Measurements from ENCODE around the gene SGTA. TPM values are rescaled to one million over a fixed set of nuclear protein-coding genes. Genes with fewer than 3 reads are reported as not detected.
A peak's percentile ranks its signal among the peaks of the same experiment; 100 is the strongest.

SGTA gene
- total RNA-seq, 1 donor from 2014 or later = 72.6 TPM

DNA sequence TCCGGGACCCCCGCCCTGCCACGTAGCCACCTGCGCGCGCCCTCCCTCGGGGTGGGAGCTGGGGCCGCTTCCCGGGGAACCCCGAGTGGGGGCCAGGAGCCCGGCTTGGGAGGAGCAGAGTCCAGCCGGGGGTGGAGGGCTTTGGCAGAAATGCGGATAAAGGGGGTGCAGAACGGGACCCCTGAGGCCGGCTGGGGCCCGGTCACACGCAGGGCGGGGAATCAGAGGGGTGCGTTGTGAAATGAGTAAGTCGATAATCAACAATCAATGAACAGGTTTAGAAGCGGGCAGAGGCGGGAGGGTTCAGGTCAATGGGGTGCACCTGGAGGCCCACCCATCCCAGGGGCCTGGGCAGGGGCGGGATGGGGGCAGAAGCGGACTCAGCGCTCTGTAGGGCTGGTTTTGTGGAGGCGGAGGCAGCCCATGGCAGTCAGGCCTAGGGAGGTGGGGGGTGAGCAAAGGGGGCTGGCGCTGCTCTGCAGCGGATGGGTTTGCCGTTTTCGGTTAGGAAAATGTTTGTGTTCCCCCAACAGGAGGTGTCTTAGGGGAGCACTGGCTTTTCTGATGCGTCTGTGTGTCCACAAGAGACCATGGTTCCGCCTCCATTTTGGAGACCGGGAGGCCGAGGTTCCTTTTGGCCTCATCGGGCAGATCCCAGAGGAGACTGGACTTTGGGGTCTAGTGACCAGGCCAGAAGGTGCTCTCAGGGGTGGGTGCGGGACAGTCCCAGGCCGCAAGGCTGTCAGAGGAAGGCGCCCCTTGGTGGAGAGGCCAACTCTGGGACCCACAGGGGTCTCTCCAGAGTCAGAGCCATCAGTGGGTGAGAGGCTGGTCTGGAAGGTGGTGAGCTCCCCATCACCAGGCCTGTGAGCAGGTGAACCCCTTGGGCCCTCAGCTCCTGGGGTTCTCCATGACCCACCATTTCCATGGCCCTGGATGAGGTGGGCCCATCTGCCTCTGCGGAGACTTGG is 61.2 kb downstream of the SGTA start:
- Histone ChIP-seq H3K9me3 (replicated peaks) (no peaks in the 10 kb centered on the region), H3K4me1 (peaks cover 43% of the 10 kb centered on the region), H3K36me3 (no peaks in the 10 kb centered on the region), H3K4me3 (peak overlapping the region; percentile 73), H3K27me3 (ENCODE audit: low read depth) (peaks cover 89% of the 10 kb centered on the region), H3K27ac (replicated peaks) (peak overlapping the region; percentile 94)
- no peak for DNase-seq
- TF ChIP-seq, protein P1, sequence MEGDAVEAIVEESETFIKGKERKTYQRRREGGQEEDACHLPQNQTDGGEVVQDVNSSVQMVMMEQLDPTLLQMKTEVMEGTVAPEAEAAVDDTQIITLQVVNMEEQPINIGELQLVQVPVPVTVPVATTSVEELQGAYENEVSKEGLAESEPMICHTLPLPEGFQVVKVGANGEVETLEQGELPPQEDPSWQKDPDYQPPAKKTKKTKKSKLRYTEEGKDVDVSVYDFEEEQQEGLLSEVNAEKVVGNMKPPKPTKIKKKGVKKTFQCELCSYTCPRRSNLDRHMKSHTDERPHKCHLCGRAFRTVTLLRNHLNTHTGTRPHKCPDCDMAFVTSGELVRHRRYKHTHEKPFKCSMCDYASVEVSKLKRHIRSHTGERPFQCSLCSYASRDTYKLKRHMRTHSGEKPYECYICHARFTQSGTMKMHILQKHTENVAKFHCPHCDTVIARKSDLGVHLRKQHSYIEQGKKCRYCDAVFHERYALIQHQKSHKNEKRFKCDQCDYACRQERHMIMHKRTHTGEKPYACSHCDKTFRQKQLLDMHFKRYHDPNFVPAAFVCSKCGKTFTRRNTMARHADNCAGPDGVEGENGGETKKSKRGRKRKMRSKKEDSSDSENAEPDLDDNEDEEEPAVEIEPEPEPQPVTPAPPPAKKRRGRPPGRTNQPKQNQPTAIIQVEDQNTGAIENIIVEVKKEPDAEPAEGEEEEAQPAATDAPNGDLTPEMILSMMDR (IDR thresholded peaks at IDR 0.05; ENCODE audit: borderline replicate concordance) = no peak
- intact Hi-C loops (cut with micrococcal nuclease) = no loop called here

DNA sequence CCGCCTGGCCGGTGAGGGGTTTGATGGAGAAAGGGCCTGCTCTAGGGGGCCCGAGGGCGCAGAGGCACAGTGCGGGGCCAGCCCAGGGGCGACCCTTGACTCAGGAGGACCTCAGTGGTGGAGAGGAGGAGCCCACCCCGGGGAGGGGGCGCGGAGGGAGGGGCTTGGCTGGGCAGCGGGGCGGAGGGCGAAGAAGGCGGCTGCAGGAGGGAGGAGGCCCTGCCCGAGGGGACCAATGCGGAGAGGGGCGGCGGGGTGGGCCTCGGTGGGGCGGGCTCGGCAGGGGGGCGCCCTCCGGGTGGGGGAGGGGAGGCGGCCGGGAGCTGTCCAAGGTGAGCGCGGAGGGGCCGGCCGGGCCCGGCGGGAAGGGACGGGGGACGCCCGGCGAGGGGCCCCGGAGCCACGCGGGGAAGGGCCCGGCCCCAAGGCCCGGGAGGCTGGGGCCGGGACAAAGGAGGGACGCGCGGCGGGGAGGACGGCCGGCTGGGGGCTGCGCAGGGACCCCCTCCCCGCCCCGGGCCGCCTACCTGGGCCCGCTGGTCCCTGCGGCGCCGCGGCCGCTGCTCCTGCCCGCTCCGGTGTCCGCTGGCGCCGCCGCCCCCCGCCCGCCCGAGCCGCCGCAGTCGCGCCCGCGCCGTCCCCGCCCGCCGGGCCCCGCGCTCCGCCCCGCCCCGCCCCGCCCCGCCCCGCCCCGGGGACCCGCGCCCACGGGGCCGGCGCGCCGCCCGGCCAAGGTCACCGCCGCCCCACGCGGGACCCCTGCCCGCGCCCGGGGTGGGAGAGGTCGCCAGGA is 62.1 kb downstream of the SGTA start, which contains the start of gene DIRAS1:
Gene DIRAS1, minus strand, starts transcription at position 596 of the 793 bp plus-strand sequence. CDS start 3,566 bp downstream, outside the sequence.
- Histone ChIP-seq H3K36me3 (no peaks in the 10 kb centered on the region), H3K4me1 (peaks cover 43% of the 10 kb centered on the region), H3K9me3 (replicated peaks) (peaks cover under 1% of the 10 kb centered on the region), H3K4me3 (peak within 1 kb of the TSS; percentile 73), H3K27ac (replicated peaks) (peak within 1 kb of the TSS; percentile 94), H3K27me3 (ENCODE audit: low read depth) (peaks cover 85% of the 10 kb centered on the region)
- no peak for DNase-seq
- intact Hi-C loops (cut with micrococcal nuclease) = no loop called here
- TF ChIP-seq, protein P1 (IDR thresholded peaks at IDR 0.05; ENCODE audit: borderline replicate concordance) = no peak

DNA sequence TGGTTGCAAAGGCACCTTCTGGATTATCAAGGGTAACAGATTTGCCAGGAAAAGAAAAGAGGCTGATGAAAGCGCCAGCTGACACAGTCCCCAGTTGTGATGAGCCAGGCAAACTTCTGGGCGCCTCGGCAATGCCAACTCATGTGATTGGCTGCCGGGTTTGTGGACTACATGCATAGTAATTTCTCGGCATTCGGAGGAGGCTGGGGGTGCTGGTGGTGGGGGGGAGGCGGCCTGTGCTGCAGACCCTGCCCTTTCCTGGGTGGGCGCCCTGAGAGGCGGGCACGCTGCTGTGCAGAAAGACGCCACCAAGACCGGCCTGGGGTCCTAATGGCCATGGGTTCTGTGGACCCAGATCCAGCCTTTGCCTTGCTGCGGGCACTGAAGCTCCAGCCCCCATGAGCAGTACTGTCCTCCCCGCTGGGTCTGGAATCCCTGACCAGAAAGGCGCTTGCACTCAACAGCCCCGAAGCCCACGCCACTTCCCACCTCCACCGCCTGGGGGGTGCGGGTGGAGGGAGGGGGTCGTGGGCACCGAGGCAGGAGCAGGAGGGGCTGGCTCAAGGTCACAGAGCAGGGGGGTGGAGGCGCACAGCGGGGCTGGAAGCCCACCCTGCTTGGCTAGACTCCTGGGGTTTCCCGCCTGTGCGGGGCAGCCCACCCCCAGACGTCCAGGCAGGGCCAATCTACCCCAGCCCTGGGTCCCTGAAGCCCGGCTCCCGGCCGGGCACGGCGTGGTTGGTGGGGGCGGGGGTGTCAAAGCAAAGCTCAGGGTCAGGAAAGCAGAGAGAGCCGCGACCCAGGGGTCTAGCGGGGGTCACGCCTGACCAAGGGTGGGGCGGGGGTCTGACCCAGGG is 62.9 kb downstream of the SGTA start:
- Histone ChIP-seq H3K27me3 (ENCODE audit: low read depth) (peaks cover 82% of the 10 kb centered on the region), H3K4me3 (peak overlapping the region; percentile 73), H3K27ac (replicated peaks) (peak overlapping the region; percentile 94), H3K4me1 (peaks cover 43% of the 10 kb centered on the region), H3K9me3 (replicated peaks) (peaks cover 9% of the 10 kb centered on the region), H3K36me3 (peaks cover 4% of the 10 kb centered on the region)
- DNase-seq = peak; percentile 60
- intact Hi-C loops (cut with micrococcal nuclease) = no loop called here
- TF ChIP-seq, protein P1 (IDR thresholded peaks at IDR 0.05; ENCODE audit: borderline replicate concordance) = no peak

DNA sequence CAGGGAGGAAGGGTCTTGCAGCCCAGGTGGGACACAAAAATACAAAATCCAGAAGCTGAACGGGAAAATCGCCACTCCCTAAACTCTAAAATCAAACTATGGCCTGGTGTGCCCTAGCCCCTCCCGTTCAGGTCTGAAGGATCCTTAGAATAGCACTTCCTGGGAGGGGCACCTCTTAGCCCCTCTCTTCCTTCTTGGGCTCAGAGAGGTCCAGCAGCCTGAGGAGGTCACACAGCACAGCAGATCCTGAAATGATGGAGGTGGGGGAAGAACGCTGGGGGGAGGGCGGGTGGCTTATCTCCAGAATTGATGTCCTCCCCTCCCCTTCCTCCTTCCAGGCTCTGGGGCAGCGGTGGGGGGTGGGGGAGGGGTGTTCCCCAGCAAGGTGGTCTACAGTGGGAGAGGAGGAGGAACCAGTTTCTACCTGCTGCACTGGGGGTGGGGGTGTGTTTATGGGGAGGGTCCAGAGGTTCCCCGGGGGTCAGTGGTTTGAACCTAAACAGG is 63.8 kb downstream of the SGTA start:
- peaks cover 46% of the 10 kb centered on the region for H3K4me1 ChIP-seq
- peak overlapping the region; percentile 73 for H3K4me3 ChIP-seq
- peaks cover 84% of the 10 kb centered on the region for H3K27me3 ChIP-seq (ENCODE audit: low read depth)
- peak overlapping the region; percentile 94 for H3K27ac ChIP-seq (replicated peaks)
- no peak for DNase-seq
- intact Hi-C loops (cut with micrococcal nuclease) = no loop called here
- TF ChIP-seq, protein P1 (IDR thresholded peaks at IDR 0.05; ENCODE audit: borderline replicate concordance) = no peak
- peaks cover 12% of the 10 kb centered on the region for H3K9me3 ChIP-seq (replicated peaks)
- peaks cover 5% of the 10 kb centered on the region for H3K36me3 ChIP-seq

Measured in left ventricle myocardium inferior (tissue), 1 donor.